Esophagus muscularis mucosa (tissue), 4 donors: ENCODE results near the gene PRR15L. TPM values are rescaled to one million over a fixed set of nuclear protein-coding genes. Genes with fewer than 3 reads are reported as not detected.

ENCODE experiments used
- DNase-seq: peaks from one replicate; pipeline ENCODE4 v3.0.0-alpha.2; 2017; ENCODE audit errors: extremely low spot score
- H3K27ac ChIP-seq, 4 donors: fragments of 200-600 bp; sonication (generic); replicated peaks in 1 of 4; 1 replicate in 3 of 4; 2 replicates in 1 of 4; pipeline ENCODE4 v1.5.1; 2016 to 2019; ENCODE audit warnings: mild to moderate bottlenecking in 1 of 4
- H3K27me3 ChIP-seq, 4 donors: fragments of 200-600 bp; sonication (generic); one replicate each; pipeline versions ENCODE4 v1.5.1 to v1.6.0; 2016 to 2019
- H3K36me3 ChIP-seq, 4 donors: fragments of 200-600 bp; sonication (generic); one replicate each; pipeline ENCODE4 v1.5.1; 2016 to 2019
- H3K4me1 ChIP-seq, 4 donors: fragments of 200-600 bp; sonication (generic); one replicate each; pipeline ENCODE4 v1.5.1; 2016 to 2019
- H3K4me3 ChIP-seq, 4 donors: fragments of 200-600 bp; sonication (generic); 1 replicate in 2 of 4; 2 replicates in 2 of 4; pipeline ENCODE4 v1.5.1; 2016 to 2019; ENCODE audit warnings: mild to moderate bottlenecking in 4 of 4, moderate library complexity in 1 of 4
- H3K9me3 ChIP-seq, 4 donors: fragments of 200-600 bp; sonication (generic); 1 replicate in 3 of 4; 2 replicates in 1 of 4; pipeline ENCODE4 v1.5.1; 2016 to 2019
- CTCF ChIP-seq, 3 experiments: fragments of 200-600 bp in 2 of 3; fragments of 450-650 bp in 1 of 3; sonication (generic) in 2 of 3; IDR thresholded peaks; one replicate each; pipeline ENCODE4 v1.5.1; 2017 to 2019; ENCODE audit warnings: antibody characterized with exemption in 3 of 3, mild to moderate bottlenecking in 2 of 3, moderate library complexity in 1 of 3
- EP300 ChIP-seq: sonication (generic); formaldehyde crosslinking; IDR thresholded peaks from one replicate; pipeline ENCODE4 v1.6.1; 2017; ENCODE audit warnings: antibody characterized with exemption
- POLR2A ChIP-seq: fragments of 450-650 bp; IDR thresholded peaks from one replicate; pipeline ENCODE4 v1.6.1; 2017; ENCODE audit warnings: antibody characterized with exemption, moderate library complexity, mild to moderate bottlenecking, low read depth
- POLR2AphosphoS5 ChIP-seq, 2 donors: sonication (generic); formaldehyde crosslinking; IDR thresholded peaks; one replicate each; pipeline ENCODE4 v1.6.1; 2017; ENCODE audit warnings: antibody characterized with exemption in 2 of 2
- WGBS: methylation state at CpG from one replicate; pipeline ENCODE4 v1.1.5; 2018; 5-methylcytosine and 5-hydroxymethylcytosine counted together
- intact Hi-C: fragments of 100-400 bp; cut with DNase I; formaldehyde crosslinking; loops from one replicate; pipeline ENCODE4 v1.15.1; 2023
- total RNA-seq, 4 donors: library from RNA; depleted of rRNA; stranded (reverse); fragments of >200 nt; gene quantifications; one replicate each; pipeline versions ENCODE4 v1.1.0 to v1.2.1, GENCODE V29; 2016

Gene PRR15L
- total RNA-seq, 4 donors from 2014 or later, result not detected

GRCh38 chr17:47994724-47995123 lies 37.0 kb upstream of the PRR15L start:
- no peaks in the 10 kb centered on the region for H3K36me3 ChIP-seq
- H3K4me3 ChIP-seq, result no peak overlapping the region
- TF ChIP-seq POLR2AphosphoS5 (IDR thresholded peaks at IDR 0.05), result no peak
- no peak for TF ChIP-seq EP300
- no peak for TF ChIP-seq POLR2A
- no peak for TF ChIP-seq CTCF (IDR thresholded peaks at IDR 0.05)
- peaks cover 0 to 41% (median 0%) of the 10 kb centered on the region in 4 donors for H3K27me3 ChIP-seq
- no peaks in the 10 kb centered on the region for H3K4me1 ChIP-seq
- no peak for DNase-seq
- WGBS, result 93% methylated on average over 3 of the region's 4 CpGs
- no peaks in the 10 kb centered on the region for H3K9me3 ChIP-seq
- H3K27ac ChIP-seq, result no peak overlapping the region
- intact Hi-C loops, result no loop called here

GRCh38 chr17:47993964-47994363 lies 36.3 kb upstream of the PRR15L start:
- intact Hi-C loops, result no loop called here
- H3K27ac ChIP-seq, result no peak overlapping the region
- no peak for TF ChIP-seq POLR2A
- no peak for TF ChIP-seq CTCF (IDR thresholded peaks at IDR 0.05)
- no peak for TF ChIP-seq POLR2AphosphoS5 (IDR thresholded peaks at IDR 0.05)
- TF ChIP-seq EP300, result no peak
- no peaks in the 10 kb centered on the region for H3K36me3 ChIP-seq
- no peaks in the 10 kb centered on the region for H3K9me3 ChIP-seq
- DNase-seq, result no peak
- H3K4me3 ChIP-seq, result no peak overlapping the region
- no peaks in the 10 kb centered on the region for H3K4me1 ChIP-seq
- WGBS, result 86% methylated on average over 5 of the region's 5 CpGs
- peaks cover 0 to 41% (median 0%) of the 10 kb centered on the region in 4 donors for H3K27me3 ChIP-seq

GRCh38 chr17:47993031-47993564 lies 35.4 kb upstream of the PRR15L start:
- Histone ChIP-seq H3K4me3 (no peak overlapping the region), H3K36me3 (no peaks in the 10 kb centered on the region), H3K27ac (no peak overlapping the region), H3K9me3 (no peaks in the 10 kb centered on the region), H3K27me3 (peaks cover 0 to 36% (median 0%) of the 10 kb centered on the region in 4 donors), H3K4me1 (peaks cover 0 to under 1% (median 0%) of the 10 kb centered on the region in 4 donors)
- 68% methylated on average over 9 of the region's 9 CpGs for WGBS
- TF ChIP-seq EP300 (no peak), CTCF (IDR thresholded peaks at IDR 0.05) (no peak), POLR2A (no peak), POLR2AphosphoS5 (IDR thresholded peaks at IDR 0.05) (no peak)
- intact Hi-C loops, result no loop called here
- no peak for DNase-seq

- WGBS, result 75% methylated on average over 4 of the region's 4 CpGs
- Histone ChIP-seq H3K9me3 (no peaks in the 10 kb centered on the region), H3K4me3 (no peak overlapping the region), H3K27ac (no peak overlapping the region), H3K4me1 (peaks cover 0 to 9% (median 8%) of the 10 kb centered on the region in 4 donors), H3K27me3 (peaks cover 0 to 28% (median 0%) of the 10 kb centered on the region in 4 donors), H3K36me3 (no peaks in the 10 kb centered on the region)
- no peak for TF ChIP-seq POLR2AphosphoS5 (IDR thresholded peaks at IDR 0.05)
- no peak for TF ChIP-seq EP300
- no peak for TF ChIP-seq POLR2A
- TF ChIP-seq CTCF (IDR thresholded peaks at IDR 0.05), result no peak
- no peak for DNase-seq
- intact Hi-C loops, result no loop called here
Measured at GRCh38 chr17:47992216-47992615, 34.5 kb upstream of the PRR15L start.
